GM18508 (cell line): ENCODE results near the gene MAPK1.

Experiments used
- ATAC-seq: cut with Tn5 transposase; IDR thresholded peaks from one replicate; pipeline ENCODE4 v1.9.1; 2021; ENCODE audit warnings: moderate number of reproducible peaks; ENCODE audit not compliant: insufficient read depth, unreplicated experiment

Gene MAPK1

GRCh38 chr22:21712751-21713427 lies 154.6 kb downstream of the MAPK1 start:
- no peak for ATAC-seq

- no peak for ATAC-seq
Observed at GRCh38 chr22:21711851-21712250, 155.6 kb downstream of the MAPK1 start.

- ATAC-seq = no peak
Observed at GRCh38 chr22:21710156-21710555, 157.3 kb downstream of the MAPK1 start.

DNA sequence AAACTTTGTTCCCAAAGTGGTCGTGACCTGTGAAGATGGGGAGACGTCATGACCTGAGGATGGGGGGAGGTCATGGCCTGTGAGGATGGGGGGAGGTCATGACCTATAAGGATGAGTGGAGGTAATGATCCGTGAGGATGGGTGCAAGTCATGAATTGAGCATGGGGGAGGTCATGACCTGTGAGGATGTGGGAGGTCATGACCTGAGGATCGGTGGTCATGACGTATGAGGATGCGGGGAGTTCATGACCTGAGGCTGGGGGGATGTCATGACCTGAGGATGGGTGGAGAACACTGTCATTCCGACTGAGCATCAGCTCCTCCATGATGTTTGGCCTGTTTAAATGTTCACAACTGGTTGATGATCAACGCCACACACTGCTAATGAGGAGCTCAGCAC lies 157.8 kb downstream of the MAPK1 start:
- ATAC-seq = no peak

GRCh38 chr22:21708960-21709359 lies 158.5 kb downstream of the MAPK1 start:
- ATAC-seq = no peak

DNA sequence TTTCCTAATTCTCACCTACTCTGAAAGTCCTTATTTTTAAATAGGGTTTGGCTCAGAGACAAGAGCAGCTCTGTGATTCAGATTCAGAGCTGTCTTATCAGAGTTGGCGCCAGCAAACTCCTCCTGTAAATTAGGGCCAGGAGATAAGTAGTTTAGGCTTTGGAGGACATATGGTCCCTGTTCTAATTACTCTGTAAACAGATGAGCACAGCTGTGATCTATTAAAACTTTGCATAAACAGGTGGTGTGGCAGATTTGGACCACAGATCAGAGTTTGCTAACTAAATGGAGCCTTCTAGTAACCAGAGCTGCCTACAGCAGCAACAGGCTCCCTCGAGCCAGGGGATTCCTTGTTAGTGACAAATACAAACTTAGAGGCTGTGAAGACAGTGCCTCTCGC lies 159.8 kb downstream of the MAPK1 start:
- no peak for ATAC-seq
